Activated CD4-positive, alpha-beta T cell treated with anti-CD3 and anti-CD28 coated beads, Interleukin-2, amount 50 U/mL, for 48 hours (primary cell): ENCODE measurements around the gene GANAB.
"Not testable (repeated sequence)": the region's sequence is repeated elsewhere in the genome, so short reads cannot be mapped to it uniquely, and the experiment has no call there.

ENCODE experiments used
- DNase-seq, 2 experiments: peaks; one replicate each; pipeline ENCODE4 v3.0.0-alpha.2; 2020

The GANAB gene

DNA sequence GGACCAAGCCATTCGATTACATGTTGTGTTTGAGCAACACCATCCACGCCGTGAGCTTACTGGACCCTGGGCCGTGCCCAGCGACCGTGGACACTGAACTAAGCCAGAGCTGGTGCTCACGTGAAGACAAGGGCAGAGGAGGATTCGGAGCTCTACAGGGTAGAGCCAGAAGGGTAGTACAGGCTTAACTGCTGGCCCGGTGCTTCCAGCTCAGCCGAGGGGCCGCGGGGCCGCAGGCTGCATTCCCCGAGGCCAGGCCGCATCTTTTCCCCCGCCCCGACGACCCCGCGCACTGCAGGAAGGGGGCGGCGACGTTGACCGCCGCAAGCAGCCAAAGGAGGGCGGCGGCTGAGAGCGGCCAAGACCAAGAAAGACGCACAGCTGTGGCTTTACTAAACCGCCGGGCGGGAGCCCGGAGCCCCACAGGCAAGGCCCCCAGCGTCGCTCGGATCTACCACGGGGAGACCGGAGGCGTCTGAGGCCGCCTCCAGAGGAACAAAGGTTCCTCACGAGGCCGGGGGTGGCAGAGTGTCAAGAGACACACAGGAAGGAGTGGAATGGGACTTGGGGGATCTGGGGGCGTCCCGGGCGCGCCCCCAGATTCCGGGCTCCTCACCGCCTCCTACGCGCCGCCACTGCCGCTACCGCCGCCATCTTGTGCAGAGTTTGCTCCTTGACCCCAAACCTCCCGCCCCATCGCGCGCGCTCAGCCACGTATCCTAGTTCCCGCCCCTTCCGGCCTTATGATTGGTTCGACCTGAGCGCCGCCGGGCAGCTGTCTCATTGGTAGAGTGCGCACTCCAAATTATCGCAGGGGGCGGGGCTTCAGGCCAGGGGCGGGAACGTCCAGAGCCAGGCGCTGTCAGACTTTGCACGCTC lies at the start of gene GANAB:
GANAB (minus strand) TSS at position 668 of the 879 bp plus-strand sequence; CDS start at position 654, 14 bp downstream.
- DNase-seq: peak; percentile 100

DNA sequence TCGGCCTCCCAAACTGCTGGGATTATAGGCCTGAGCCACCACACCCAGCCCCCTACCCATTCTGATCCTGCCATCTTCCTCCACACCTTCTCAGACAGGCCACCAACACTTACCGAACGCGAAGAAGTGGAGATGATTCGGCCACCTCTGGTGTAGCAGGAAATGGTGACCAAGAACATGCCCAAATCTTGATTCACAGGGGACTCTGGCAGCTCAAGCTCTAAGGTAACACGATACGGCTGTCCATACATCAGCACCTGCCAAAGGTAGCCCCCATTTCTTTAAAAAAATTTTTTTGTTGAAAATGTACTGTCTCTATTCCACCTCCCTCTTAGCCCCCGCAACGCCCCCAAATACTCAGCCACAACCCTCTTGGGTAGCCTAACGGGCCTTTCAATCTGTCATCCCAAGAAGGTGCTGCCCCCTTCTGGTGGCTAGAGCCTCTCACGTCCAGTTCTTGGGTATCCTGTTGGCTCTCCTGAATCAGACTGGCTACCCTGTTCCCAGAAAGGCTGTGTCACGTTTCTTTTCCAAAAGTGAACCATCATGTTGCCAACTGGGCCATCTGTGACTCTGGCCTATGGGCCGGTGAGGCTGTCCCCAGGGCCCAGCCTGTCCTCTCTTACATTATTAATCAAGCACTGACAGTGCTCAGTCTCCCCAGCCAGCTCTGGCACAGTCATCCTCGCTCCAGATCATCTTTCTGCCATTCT lies 48.2 kb upstream of the GANAB start:
- peak; percentile 74 to 82 for DNase-seq

DNA sequence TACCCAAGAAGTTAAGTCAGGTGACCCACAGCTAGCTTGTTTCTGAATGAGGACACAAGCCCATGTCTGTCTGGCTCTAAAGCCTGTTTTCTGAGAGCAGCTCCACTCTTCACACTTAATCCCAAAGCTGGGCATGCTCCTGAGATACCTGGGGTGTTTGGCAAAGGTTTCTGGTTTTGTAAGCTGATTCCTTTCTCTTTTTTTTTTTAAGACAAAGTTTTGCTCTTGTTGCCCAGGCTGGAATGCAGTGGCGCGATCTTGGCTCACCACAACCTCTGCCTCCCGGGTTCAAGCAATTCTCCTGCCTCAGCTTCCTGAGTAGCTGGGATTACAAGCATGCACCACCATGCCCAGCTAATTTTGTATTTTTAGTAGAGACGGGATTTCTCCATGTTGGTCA lies 47.2 kb upstream of the GANAB start:
- not testable (repeated sequence) for DNase-seq

DNA sequence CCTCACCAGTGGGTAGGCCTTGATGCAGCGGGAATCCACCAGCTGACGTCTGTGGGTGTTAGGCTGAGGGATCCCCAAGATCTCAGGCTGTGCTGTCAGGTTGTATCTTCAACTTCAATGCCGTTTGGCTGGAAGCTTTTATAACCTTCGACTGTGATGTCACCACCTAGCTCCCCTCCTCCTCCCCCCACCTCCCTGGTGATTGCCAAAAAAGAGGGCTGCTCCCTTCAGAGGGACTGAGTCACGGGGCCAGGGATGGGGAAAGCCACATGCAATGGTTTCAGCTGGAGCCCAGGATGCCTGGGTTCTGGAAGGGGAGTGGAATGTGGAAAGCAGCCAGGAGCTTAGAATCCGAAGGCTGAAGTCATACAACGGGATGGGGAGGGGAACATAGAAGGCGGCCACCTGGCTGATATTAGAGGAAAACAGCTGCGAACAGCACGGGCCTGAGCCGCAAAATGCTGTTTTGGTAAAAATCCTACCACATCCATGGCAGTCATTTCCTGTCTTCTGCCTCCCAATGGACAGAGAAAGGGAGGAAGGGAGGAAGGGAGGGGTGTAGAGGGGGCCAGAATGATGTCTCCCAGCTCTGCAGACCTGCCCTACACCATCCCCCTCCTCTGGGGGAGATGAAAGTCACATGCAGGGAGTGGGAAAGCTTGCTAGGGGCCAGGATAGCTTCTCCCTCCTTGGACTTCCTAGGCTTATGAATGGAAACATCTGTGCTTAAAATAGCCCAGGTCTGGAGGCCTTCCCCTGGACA lies 43.2 kb upstream of the GANAB start, which contains the start of gene LRRN4CL:
LRRN4CL (minus strand) TSS at position 110 of the 763 bp plus-strand sequence. CDS start 1,022 bp downstream, outside the sequence.
- DNase-seq: no peak

DNA sequence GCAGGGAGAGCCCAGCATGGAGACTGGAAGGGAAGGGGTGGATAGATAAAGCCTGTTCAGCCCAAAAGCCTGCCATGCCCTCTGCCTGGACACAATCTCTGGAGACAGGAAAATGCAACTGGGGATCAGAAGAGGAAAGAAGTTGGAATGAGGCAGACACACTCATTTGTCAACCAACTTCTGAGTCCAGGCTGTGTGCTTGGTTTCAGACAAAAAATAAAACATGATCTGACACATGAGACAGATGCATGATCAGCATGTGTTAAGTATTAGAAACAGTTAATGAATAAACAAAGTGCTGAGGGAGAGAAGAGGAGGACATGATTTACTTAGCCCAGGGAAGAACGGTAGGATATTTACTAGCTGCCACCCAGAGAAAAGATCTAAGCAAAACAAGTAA lies 42.1 kb upstream of the GANAB start:
- DNase-seq: no peak

DNA sequence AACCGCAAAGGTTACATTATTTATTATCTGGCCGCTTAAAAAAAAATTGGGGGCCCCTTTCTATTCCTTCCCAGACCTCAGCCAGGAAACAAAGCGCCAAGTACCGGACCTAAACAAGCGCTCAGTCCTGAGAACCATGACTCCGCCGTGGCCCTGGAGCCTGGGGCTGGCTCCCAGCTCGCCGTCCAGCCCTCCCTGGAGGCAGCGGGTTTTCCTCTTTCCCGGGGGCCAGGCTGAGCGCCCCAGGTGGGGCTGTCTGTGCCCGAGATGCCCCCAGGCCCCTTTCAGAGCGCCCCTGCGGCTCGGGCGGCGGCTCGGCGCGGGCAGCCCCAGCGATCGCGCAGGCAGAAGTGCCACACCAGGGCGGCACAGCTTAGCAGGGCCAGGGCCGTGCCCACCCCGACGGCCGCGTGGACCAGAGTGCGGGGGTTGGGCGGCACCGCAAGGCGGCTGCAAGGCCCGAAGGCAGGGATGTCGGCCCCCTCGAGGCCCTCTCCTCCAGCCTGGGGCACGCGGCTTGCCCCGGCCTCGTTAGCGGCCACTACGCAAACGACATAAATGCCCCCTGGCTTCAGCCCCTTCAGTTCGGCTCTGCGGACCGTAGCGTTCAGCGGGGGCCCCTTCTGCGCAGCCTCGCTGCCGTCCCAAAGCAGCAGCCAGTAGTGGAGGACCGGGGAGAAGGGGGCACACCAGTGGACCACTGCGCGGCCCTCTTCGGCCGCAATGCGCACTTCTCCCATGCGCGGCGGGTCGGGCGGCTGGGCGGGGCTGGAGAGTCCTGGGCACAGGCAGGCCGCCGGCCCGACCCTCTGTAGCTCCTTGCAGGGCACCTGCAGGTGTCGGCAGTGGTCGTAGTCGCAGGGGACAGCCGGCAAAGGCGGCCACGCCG lies 41.3 kb upstream of the GANAB start:
- no peak for DNase-seq

DNA sequence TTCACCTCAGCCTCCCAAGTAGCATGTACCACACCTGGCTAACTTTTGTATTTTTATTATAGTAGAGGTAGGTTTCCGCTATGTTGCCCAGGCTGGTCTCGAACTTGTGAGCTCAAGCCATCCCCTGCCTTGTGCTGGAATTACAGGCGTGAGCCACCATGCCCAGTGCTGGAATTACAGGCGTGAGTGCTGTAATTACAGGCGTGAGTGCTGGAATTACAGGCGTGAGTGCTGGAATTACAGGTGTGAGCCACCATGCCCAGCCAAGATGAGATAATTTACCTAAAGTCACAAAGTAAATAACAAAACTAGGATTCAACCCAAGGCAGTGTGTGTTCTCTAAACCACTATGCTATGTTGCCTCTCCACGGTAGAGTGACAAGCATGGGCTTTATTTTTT lies 36.1 kb upstream of the GANAB start:
- no peak for DNase-seq

DNA sequence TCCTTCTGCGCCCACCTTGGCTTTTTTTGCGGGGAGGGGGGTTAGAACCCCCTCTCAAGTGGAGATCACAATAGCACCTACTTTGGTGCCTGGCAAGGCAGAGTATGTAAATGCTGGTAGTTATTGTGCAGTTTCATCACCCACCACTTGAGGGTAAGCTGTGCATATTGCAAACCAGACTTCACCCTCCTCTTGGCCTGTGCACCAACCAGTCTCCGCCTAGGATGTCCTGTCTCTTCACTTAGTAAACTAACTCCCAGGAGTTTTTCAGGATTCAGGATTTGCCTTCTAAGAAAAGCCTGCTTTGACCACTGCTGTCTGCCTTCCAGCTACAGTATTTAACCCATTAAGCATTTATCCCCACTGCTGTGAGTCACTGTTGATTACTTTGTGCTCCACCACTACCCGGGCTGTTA lies 34.4 kb upstream of the GANAB start:
- peak in 1 of 2 experiments; percentile 49 for DNase-seq

DNA sequence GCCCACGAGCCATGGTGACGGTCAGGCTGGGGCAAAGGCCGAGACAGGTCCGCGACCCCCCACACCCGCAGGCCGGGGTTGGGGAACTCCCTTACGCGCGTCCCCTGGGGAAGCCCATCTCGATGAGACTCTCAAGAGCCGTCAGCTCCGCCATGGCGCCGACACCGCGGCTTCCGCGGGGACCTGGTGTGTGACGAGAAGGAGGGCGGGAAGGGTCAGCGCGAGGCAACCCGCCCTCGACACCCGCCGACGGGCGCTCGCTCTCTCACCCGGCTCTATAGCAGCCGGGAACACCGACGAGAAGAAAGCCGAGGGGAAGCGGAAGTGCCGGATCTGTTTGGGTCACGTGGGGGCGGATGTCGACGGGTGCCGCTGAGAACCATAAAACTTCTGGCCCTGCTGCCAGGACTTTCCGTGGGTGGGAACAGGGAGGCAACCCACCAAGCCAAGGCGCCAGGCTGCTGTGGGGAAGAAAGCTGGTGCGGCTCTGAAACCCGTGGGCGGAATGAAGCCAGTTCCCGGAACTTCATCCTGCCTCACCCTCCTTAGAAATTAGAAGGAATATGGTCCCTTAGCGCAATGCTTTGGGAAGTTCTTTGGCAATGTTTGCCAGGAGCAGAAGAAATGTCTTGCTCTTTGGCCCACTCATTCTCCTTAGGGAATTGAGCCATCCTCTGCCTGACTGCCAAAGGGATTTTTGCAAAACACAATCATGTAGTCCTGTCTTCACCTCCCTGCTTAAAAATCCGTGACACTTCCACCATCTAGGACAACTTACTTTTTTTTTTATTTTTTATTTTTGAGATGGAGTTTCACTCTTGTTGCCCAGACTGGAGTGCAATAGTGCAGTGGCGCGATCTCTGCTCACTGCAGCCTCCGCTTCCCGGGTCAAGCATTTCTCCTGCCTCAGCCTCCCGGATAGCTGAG lies 32.6 kb upstream of the GANAB start, which contains the start of gene UBXN1:
UBXN1 (minus strand) TSS at position 304 of the 927 bp plus-strand sequence; CDS start at position 154, 150 bp downstream.
- DNase-seq: peak; percentile 88 to 91

DNA sequence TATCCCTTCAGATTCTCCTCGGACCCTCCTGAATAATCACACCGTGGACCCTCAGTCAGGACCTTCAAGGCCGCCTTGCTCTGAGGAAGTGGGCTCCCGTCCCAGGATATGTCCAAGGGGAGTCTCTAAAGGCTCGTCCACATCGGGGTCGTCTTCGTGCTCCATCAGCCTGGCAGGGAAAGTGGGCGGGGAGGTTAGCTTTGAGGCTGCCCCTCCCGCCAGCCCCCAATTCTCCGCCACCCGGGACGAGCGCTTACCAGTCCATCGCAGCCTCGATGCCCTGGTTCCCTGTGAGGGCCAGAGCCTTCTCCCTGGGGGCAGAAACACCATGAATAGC lies 32.0 kb upstream of the GANAB start:
- no peak for DNase-seq

DNA sequence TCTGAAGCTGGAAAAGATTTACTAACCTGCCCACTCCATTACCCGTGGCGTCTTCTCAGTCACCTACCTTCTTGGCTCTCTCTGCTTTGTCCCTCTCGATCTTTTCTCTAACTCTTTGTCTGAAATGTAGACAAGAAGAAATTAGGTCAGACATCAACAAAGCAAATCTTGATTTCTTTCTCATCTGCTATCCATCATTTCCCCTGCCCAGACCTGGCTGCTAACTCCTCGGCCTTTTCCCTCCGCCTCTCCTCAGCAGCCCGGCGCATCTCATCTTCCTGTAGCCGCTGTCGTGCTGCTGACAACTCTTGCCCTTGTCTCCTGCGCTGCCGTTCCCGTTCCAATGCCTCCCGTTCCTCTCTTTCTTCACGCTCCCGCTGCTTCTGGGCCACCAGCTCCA lies 31.3 kb upstream of the GANAB start:
- DNase-seq: no peak

DNA sequence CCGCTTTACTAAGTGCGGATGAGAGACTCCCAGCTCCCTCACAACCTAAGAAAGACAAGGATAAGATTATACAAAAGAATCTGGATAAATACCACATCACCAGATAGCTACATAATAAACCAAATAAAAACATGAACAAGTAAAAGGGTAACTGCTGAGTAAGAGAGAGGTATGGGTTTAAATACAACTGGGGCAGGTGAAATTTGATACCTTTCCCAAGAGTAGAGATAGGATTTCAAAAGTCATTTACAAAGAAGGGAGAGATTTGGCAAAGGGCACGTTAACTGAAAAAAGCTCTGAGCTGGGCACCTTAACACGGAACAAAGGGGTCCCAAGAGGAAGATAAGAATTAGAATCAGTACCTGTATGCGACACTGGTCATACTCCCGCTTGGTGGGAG lies 30.7 kb upstream of the GANAB start:
- DNase-seq: no peak

DNA sequence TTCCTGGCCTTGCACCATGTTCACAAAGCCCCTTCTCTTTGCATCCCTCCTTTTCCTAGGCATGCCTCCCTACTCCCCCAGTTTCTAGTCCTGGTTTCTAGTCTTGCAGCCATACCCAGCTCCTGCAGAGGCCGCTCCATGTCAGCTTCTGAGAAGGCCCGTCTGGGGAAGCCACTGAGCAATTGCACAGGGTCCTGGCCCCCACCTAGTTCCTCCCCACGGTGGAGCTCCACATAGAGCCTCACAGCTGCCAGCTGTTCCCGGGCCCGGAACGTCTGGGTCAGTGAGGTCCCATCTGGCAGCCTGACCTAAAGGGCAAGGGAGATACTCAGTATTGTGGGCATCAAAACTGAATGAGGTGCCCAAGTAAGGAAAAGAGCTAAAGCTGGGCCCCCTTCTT lies 30.3 kb upstream of the GANAB start:
- DNase-seq: no peak

DNA sequence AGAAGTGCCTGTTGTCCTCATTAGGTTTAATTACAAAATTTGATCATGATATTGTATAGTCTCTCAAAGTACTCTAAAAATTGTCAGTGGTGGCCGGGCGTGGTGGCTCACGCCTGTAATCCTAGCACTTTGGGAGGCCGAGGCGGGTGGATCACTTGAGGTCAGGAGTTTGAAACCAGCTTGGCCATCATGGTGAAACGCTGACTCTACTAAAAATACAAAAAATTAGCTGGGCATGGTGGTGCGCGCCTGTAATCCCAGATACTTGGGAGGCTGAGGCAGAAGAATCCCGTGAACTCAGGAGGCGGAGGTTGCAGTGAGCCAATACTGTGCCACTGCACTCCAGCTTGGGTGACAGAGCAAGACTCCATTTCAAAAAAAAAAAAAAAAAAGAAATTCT lies 29.0 kb upstream of the GANAB start:
- not testable (repeated sequence) for DNase-seq

DNA sequence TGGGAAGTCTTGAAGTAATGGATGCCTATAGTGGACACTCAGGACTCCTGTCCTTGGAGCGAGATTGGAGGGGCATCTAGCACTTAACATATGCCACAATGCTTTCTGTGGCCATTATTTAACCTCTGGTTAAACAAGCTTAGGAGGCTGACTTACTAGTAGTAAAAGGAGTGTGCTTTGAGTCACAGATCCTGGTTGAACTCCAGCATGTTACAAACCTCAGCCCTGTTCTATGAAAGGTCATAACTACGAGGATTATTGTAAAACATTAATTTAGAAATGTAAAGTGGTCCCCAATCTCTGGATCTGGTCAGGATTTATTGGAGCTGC lies 26.7 kb upstream of the GANAB start:
- DNase-seq: no peak

DNA sequence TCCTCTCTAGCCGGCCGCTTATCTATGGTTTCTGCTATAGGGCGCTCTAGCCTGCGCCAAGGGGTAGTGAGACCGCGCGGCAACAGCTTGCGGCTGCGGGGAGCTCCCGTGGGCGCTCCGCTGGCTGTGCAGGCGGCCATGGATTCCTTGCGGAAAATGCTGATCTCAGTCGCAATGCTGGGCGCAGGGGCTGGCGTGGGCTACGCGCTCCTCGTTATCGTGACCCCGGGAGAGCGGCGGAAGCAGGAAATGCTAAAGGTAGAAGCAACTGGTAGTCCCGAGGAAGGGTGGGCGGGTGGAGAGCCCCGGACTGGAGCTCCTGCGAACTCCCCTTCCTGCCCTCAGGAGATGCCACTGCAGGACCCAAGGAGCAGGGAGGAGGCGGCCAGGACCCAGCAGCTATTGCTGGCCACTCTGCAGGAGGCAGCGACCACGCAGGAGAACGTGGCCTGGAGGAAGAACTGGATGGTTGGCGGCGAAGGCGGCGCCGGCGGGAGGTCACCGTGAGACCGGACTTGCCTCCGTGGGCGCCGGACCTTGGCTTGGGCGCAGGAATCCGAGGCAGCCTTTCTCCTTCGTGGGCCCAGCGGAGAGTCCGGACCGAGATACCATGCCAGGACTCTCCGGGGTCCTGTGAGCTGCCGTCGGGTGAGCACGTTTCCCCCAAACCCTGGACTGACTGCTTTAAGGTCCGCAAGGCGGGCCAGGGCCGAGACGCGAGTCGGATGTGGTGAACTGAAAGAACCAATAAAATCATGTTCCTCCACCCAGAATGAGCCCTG lies 25.4 kb upstream of the GANAB start, which contains the start of the genes LBHD1 and UQCC3:
LBHD1 (minus strand) TSS at position 660 of the 782 bp plus-strand sequence. CDS start 2,236 bp downstream, outside the sequence.
UQCC3 (plus strand) TSS at position 66 of the 782 bp plus-strand sequence; CDS start at position 139, 73 bp downstream.
- peak; percentile 76 to 83 for DNase-seq

DNA sequence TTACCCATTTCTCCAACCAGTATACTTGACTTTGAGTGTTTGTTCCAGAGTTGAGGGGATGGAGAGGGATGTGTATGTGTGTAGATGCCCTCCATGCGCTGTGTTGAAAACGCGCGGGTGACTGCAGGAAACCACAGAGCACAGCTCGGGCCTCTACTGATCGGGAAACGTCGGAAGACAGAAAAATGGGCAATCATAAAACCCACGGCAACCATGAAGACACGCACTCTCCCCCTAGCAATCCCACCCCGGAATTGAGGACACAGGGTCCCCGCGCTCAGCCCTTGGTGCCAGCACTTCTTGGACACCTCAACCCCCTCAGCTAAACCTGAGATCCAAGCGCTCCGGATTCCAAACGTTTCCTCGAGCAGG lies 24.8 kb upstream of the GANAB start:
- no peak for DNase-seq

DNA sequence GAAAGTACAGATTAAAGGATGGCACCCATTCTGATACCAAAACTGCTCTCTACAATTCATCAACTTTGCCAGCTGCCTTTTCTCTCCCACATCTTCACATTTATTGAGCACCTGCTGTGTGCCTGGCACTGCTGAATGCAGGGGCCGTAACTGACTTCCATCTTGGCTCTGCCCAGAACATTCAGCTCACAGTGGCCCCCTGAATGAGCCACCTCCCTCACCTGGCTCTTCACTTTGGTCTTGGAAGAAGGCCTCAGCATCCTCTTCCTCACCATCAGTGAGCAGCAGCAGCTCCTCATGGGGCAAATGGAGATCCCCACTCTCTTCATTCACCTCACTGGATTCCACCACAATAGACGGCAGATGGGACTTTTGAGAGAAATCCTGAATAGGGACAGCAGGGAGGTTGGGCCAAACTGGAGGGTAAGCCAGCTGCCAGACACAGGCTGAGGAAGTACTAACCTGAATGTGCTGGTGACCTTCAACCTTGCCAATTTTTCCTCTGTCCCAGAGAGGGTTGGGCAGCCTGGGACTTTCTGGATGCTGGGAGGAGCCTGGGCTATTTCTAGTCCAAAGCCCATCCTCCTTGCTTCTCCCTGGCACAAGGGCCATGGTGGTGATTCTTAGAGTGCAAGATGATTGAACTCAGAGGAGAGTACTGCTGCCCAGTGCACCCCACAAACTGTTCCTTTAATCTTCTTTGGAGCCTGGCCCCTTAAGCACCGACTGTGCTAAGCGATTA lies 23.2 kb upstream of the GANAB start:
- DNase-seq: no peak

DNA sequence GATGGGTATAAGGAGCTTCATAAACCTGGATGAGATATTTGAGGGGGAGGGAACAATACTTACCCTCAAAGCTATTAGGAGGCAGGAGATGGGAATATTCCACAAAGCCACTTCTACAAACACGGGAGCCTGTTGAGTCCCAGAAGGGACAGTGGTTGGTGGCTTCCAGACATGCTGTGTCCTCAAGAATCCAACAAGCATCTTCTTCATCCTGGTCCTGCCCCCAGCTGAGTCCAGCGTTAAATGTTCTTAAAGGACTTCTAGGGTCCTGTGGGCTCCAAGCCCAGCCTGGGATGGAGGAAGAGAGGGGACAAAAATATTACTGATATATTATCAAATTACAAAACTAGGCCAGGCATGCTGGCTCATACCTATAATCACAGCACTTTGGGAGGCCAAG lies 21.0 kb upstream of the GANAB start:
- no peak for DNase-seq
